CD4-positive, alpha-beta T cell (primary cell): ENCODE results near the gene PCDH12. TPM values are rescaled to one million over a fixed set of nuclear protein-coding genes. Genes with fewer than 3 reads are reported as not detected.
"Not testable (repeated sequence)": the region's sequence is repeated elsewhere in the genome, so short reads cannot be mapped to it uniquely, and the experiment has no call there.

Experiments used
- ATAC-seq: fragments of 200-7000 bp; cut with Tn5 transposase; one replicate; pipeline ENCODE4 v1.10.0; 2022; ENCODE audit warnings: mild to moderate bottlenecking; ENCODE audit not compliant: poor library complexity
- CTCF ChIA-PET: fragments of 350-600 bp; sonication (Branson Sonifier 250); formaldehyde crosslinking; loops from one replicate; lab custom pipeline; 2021; ENCODE audit warnings: antibody characterized with exemption, inconsistent platforms; lab: Charles Lee
- POLR2A ChIA-PET: fragments of 350-600 bp; sonication (Branson Sonifier 250); formaldehyde crosslinking; loops from one replicate; lab custom pipeline; 2021; ENCODE audit warnings: antibody characterized with exemption, inconsistent platforms; lab: Charles Lee
- DNase-seq, 14 experiments: peaks; one replicate each; pipeline ENCODE4 v3.0.0-alpha.2; 2013 to 2020; ENCODE audit warnings: mixed read lengths in 2 of 14
- H3K27ac ChIP-seq, 2 donors: one replicate each; pipeline versions ENCODE4 v1.5.1 to v1.7.0; 2013; ENCODE audit warnings: low read length in 2 of 2, low read depth in 1 of 2, mild to moderate bottlenecking in 1 of 2
- H3K27me3 ChIP-seq, 2 experiments: 1 replicate in 1 of 2; 2 replicates in 1 of 2; pipeline versions ENCODE4 v1.6.1 to v1.7.0; 2013; ENCODE audit warnings: low read length in 2 of 2, control low read depth in 1 of 2, mild to moderate bottlenecking in 1 of 2, moderate library complexity in 1 of 2; ENCODE audit not compliant: insufficient read depth in 2 of 2, control insufficient read depth in 1 of 2
- H3K36me3 ChIP-seq: one replicate; pipeline ENCODE4 v1.6.1; 2013; ENCODE audit warnings: low read length, control low read depth; ENCODE audit not compliant: insufficient read depth
- H3K4me1 ChIP-seq: one replicate; pipeline ENCODE4 v1.6.1; 2013; ENCODE audit warnings: low read length, control low read depth; ENCODE audit not compliant: insufficient read depth
- H3K4me3 ChIP-seq: one replicate; pipeline ENCODE4 v1.5.1; 2013; ENCODE audit warnings: mild to moderate bottlenecking, low read length, moderate library complexity
- H3K9me3 ChIP-seq, 2 experiments: 1 replicate in 1 of 2; 2 replicates in 1 of 2; pipeline versions ENCODE4 v1.6.1 to v1.7.0; 2013; ENCODE audit warnings: low read length in 2 of 2, mild to moderate bottlenecking in 2 of 2, control low read depth in 1 of 2, moderate library complexity in 1 of 2; ENCODE audit not compliant: control insufficient read depth in 1 of 2, insufficient read depth in 1 of 2
- H3K27ac Mint-ChIP-seq: one replicate; pipeline ENCODE4 v1.8.0; 2020; ENCODE audit warnings: mixed read lengths
- H3K27me3 Mint-ChIP-seq: one replicate; pipeline ENCODE4 v1.8.0; 2021; ENCODE audit warnings: mixed read lengths
- H3K36me3 Mint-ChIP-seq: one replicate; pipeline ENCODE4 v1.8.0; 2021; ENCODE audit warnings: low read depth, mixed read lengths
- H3K4me1 Mint-ChIP-seq: one replicate; pipeline ENCODE4 v1.8.0; 2021; ENCODE audit warnings: low read depth, mixed read lengths
- H3K4me3 Mint-ChIP-seq: one replicate; pipeline ENCODE4 v1.8.0; 2020; ENCODE audit warnings: mild to moderate bottlenecking, mixed read lengths
- H3K9me3 Mint-ChIP-seq: one replicate; pipeline ENCODE4 v1.8.0; 2020; ENCODE audit warnings: mixed read lengths
- intact Hi-C, 2 experiments: fragments of 100-400 bp; cut with DNase I in 1 of 2; cut with micrococcal nuclease in 1 of 2; formaldehyde crosslinking; loops; one replicate each; pipeline versions ENCODE4 v1.15.1 to v1.9.0; 2023 to 2025; cut with DNase I, micrococcal nuclease
- total RNA-seq, 174 experiments: library from RNA in 2 of 174; stranded (reverse) in 2 of 174; gene quantifications; one replicate each; pipeline ENCODE4 v1.2.3 and lab custom pipeline; 2021 to 2026
- TF ChIP-seq, protein P1 (sequence below): fragments of 200-600 bp; IDR thresholded peaks from one replicate; pipeline ENCODE4 v1.8.0; 2022; ENCODE audit warnings: antibody characterized with exemption, mild to moderate bottlenecking

PCDH12 gene
- total RNA-seq, 2 experiments from 2014 or later: not detected

GRCh38 chr5:141923448-141924313 is 34.3 kb downstream of the PCDH12 start, which contains the start of gene DELE1:
Gene DELE1, plus strand, starts transcription at chr5:141923871. Its CDS starts 71 bp downstream, at chr5:141923942.
- Histone ChIP-seq H3K27ac (peak within 1 kb of the TSS; percentile 94 to 96), H3K4me3 (peak within 1 kb of the TSS; percentile 75), H3K9me3 (no peaks in the 10 kb centered on the region), H3K36me3 (peaks cover 33% of the 10 kb centered on the region), H3K4me1 (peaks cover 30% of the 10 kb centered on the region), H3K27me3 (no peaks in the 10 kb centered on the region)
- peak within 1 kb of the TSS; percentile 99 for H3K27ac Mint-ChIP-seq
- H3K36me3 Mint-ChIP-seq: peaks cover 48% of the 10 kb centered on the region
- peak within 1 kb of the TSS; percentile 96 for H3K4me3 Mint-ChIP-seq
- H3K9me3 Mint-ChIP-seq: no peaks in the 10 kb centered on the region
- no peaks in the 10 kb centered on the region for H3K27me3 Mint-ChIP-seq
- ChIA-PET CTCF (interaction anchor here (1.6 to 3.8 kb wide), 3 partner anchors 37 to 232 kb away, joined by 8 to 20 read pairs (median 15); partner anchors contain the start of gene RNF14), POLR2A (interaction anchor here (0.7 to 3.4 kb wide), 25 partner anchors 9 to 1522 kb away, joined by 3 to 48 read pairs (median 4); partner anchors contain the start of genes ANKHD1, FCHSD1, HDAC3 and PCDH1)
- TF ChIP-seq, protein P1, sequence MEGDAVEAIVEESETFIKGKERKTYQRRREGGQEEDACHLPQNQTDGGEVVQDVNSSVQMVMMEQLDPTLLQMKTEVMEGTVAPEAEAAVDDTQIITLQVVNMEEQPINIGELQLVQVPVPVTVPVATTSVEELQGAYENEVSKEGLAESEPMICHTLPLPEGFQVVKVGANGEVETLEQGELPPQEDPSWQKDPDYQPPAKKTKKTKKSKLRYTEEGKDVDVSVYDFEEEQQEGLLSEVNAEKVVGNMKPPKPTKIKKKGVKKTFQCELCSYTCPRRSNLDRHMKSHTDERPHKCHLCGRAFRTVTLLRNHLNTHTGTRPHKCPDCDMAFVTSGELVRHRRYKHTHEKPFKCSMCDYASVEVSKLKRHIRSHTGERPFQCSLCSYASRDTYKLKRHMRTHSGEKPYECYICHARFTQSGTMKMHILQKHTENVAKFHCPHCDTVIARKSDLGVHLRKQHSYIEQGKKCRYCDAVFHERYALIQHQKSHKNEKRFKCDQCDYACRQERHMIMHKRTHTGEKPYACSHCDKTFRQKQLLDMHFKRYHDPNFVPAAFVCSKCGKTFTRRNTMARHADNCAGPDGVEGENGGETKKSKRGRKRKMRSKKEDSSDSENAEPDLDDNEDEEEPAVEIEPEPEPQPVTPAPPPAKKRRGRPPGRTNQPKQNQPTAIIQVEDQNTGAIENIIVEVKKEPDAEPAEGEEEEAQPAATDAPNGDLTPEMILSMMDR: no peak
- peak; percentile 94 for ATAC-seq
- intact Hi-C loops: loop anchor here (2.0 to 5.0 kb wide), 5 partner anchors 39 to 849 kb away; partner anchors contain the start of genes ARHGAP26 (in 1 of the 2) and RNF14 (in 1 of the 2)
- DNase-seq: peak; percentile 82 to 95 (median 87)
- H3K4me1 Mint-ChIP-seq: peaks cover 45% of the 10 kb centered on the region

DNA sequence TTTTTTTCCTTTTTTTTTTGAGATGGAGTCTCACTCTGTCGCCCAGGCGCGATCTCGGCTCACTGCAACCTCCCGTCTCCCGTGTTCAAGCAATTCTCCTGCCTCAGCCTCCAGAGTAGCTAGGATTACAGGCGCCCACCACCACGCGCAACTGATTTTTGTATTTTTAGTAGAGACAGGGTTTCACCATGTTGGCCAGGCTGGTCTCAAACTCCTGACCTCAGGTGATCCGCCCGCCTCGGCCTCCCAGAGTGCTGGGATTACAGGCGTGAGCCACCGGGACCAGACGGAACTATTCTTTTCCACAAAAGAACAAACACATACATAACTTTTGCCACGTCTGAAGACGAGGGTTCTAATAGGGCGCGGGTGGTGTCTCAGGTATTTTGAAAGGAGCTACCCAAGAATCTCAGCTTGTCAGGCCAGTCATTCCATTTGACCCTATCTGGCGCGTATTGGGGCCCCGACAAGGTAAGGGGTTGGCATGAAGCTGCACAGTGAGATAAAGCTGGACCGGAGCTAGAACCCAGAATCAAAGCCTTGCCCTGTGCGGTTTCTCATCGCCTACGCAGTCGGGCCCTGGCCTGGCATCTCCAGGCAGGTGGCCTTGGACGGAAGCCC is 35.1 kb downstream of the PCDH12 start:
- ATAC-seq (peak; percentile 1), DNase-seq (peak in 2 of 14 experiments; percentile 1 to 3)
- ChIA-PET POLR2A (interaction anchor here (0.7 to 3.4 kb wide), 23 partner anchors 9 to 1522 kb away, joined by 3 to 48 read pairs (median 4); partner anchors contain the start of genes ANKHD1, FCHSD1, HDAC3 and PCDH1), CTCF (interaction anchor here (0.9 to 3.8 kb wide), 5 partner anchors 38 to 359 kb away, joined by 3 to 20 read pairs (median 8); partner anchors contain the start of gene RNF14)
- Mint-ChIP-seq H3K4me3 (peak overlapping the region; percentile 96), H3K36me3 (peaks cover 41% of the 10 kb centered on the region), H3K27ac (peak overlapping the region; percentile 99), H3K4me1 (peaks cover 43% of the 10 kb centered on the region)
- H3K9me3 Mint-ChIP-seq, H3K9me3 ChIP-seq, H3K27me3 ChIP-seq, H3K27me3 Mint-ChIP-seq: not testable (repeated sequence)
- Histone ChIP-seq H3K4me3 (peak overlapping the region; percentile 75), H3K36me3 (peaks cover 25% of the 10 kb centered on the region), H3K27ac (peak overlapping the region; percentile 94 to 96), H3K4me1 (peaks cover 27% of the 10 kb centered on the region)
- intact Hi-C loops: loop anchor here in 1 of 2 experiments (2.0 to 5.0 kb wide), 2 partner anchors 72 to 849 kb away; partner anchors contain the start of gene ARHGAP26

DNA sequence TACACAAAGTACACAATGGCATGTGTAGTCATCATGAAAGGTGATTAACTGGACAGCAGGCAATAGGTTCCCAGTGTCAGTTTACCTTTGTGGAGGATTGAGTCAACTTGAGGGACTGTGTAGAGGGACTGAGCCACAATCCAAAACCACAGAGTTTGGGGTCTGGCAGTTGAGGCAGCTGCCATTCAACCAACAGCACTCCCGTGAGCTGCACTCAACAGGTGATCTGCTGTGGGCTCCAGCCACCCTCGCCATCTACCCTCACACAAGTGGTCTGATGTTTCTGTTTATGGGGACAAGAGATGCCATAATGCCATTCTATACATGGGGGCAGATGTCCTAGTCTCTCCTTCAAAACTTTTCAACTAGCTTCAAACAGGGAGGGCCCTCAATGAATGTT is 37.2 kb downstream of the PCDH12 start:
- TF ChIP-seq, protein P1: no peak
- no peak overlapping the region for H3K27ac ChIP-seq
- ATAC-seq (no peak), DNase-seq (no peak)
- Mint-ChIP-seq H3K4me3 (peak overlapping the region; percentile 58), H3K27ac (peak overlapping the region; percentile 28), H3K36me3 (peaks cover 19% of the 10 kb centered on the region), H3K4me1 (peaks cover 30% of the 10 kb centered on the region), H3K9me3 (no peaks in the 10 kb centered on the region), H3K27me3 (peaks cover 7% of the 10 kb centered on the region)
- POLR2A ChIA-PET: interaction anchor here (1.4 to 1.5 kb wide), 2 partner anchors 40 to 49 kb away, joined by 4 read pairs; partner anchors contain the start of gene RNF14
- peaks cover 25% of the 10 kb centered on the region for H3K4me1 ChIP-seq
- H3K36me3 ChIP-seq: peaks cover 6% of the 10 kb centered on the region
- no peaks in the 10 kb centered on the region for H3K27me3 ChIP-seq
- H3K9me3 ChIP-seq: no peaks in the 10 kb centered on the region
- intact Hi-C loops: loop anchor here in 1 of 2 experiments (5.0 kb wide), 1 partner anchor 852 kb away; the partner anchor contains the start of gene ARHGAP26
- CTCF ChIA-PET: interaction anchor here (1.1 kb wide), 1 partner anchor 48 kb away, joined by 3 read pairs; the partner anchor contains the start of gene RNF14
- H3K4me3 ChIP-seq: no peak overlapping the region
